Kidney (tissue), 14 donors: ENCODE data around the gene FGF12. TPM values are rescaled to one million over a fixed set of nuclear protein-coding genes. Genes with fewer than 3 reads are reported as not detected.

Source experiments
- DNase-seq, 5 donors: peaks; one replicate each; pipeline ENCODE4 v3.0.0-alpha.2; 2013 to 2020
- FAIRE-seq: peaks from 2 replicates; lab custom pipeline; 2012; peaks lifted over from hg19 to GRCh38; lab: Jason Lieb, UNC
- H3K27ac ChIP-seq, 2 donors: one replicate each; pipeline ENCODE4 v1.7.0; 2013; ENCODE audit warnings: low read depth in 2 of 2, low read length in 2 of 2, inconsistent platforms in 1 of 2
- H3K27me3 ChIP-seq: one replicate; pipeline ENCODE4 v1.7.1; 2013; ENCODE audit warnings: low read length, inconsistent platforms; ENCODE audit not compliant: control insufficient read depth, insufficient read depth
- H3K36me3 ChIP-seq, 3 donors: one replicate each; pipeline versions ENCODE4 v1.7.0 to v1.7.1; 2013; ENCODE audit warnings: low read length in 3 of 3, control low read depth in 1 of 3, inconsistent platforms in 1 of 3; ENCODE audit not compliant: insufficient read depth in 3 of 3, control insufficient read depth in 2 of 3
- H3K4me1 ChIP-seq, 3 donors: one replicate each; pipeline versions ENCODE4 v1.7.0 to v1.7.1; 2013; ENCODE audit warnings: low read length in 3 of 3, inconsistent platforms in 1 of 3, low read depth in 1 of 3; ENCODE audit not compliant: control insufficient read depth in 2 of 3, insufficient read depth in 2 of 3
- H3K4me3 ChIP-seq, 3 donors: one replicate each; pipeline versions ENCODE4 v1.7.0 to v1.8.1; 2013; ENCODE audit warnings: low read length in 3 of 3, control low read depth in 1 of 3, inconsistent platforms in 1 of 3
- H3K9ac ChIP-seq, 3 donors: one replicate each; pipeline versions ENCODE4 v1.7.0 to v1.7.1; 2013; ENCODE audit warnings: low read length in 3 of 3, control low read depth in 1 of 3, inconsistent platforms in 1 of 3
- H3K9me3 ChIP-seq, 3 donors: one replicate each; pipeline versions ENCODE4 v1.7.0 to v1.7.1; 2013; ENCODE audit warnings: low read length in 3 of 3, control low read depth in 1 of 3, inconsistent platforms in 1 of 3; ENCODE audit not compliant: control insufficient read depth in 2 of 3, insufficient read depth in 1 of 3
- intact Hi-C: fragments of 100-400 bp; cut with DNase I; formaldehyde crosslinking; loops from one replicate; pipeline ENCODE4 v1.11.1; 2022
- polyA plus RNA-seq: library from polyadenylated mRNA; stranded (reverse); fragments of 350-450 nt; fragmentation: Illumina TruSeq; extraction: RNeasy Lipid Tissue Mini Kit (QIAGEN cat#74804); gene quantifications from one replicate; pipeline ENCODE4 v1.2.3, GENCODE V29; 2014; ENCODE audit warnings: low read depth, low replicate concordance; ENCODE audit not compliant: insufficient read depth
- total RNA-seq: library from RNA; stranded (reverse); fragmentation: NEBNext Ultra II Directional; extraction: Animal tissue kit (Norgen Biotek cat#: 25700); gene quantifications from one replicate; pipeline ENCODE4 v1.2.1, GENCODE V29; 2021
- TF ChIP-seq, protein P1 (sequence below): IDR thresholded peaks from 3 replicates; pipeline ENCODE4 v1.5.1; 2012; ENCODE audit warnings: mild to moderate bottlenecking, moderate library complexity, borderline replicate concordance; ENCODE audit not compliant: insufficient read depth; ENCODE audit errors: extremely low read depth
- donor health status: control.
- donor health status: control.
- donor health status: control.
- donor health status: control.
- donor health status: control.
- donor health status: DM: yes; HTN: yes; CAD: no.
- donor health status: Normal renal cell carcinoma (clear cell type).

FGF12 gene
- total and polyA plus RNA-seq, 2 donors from 2014 or later: 1.8 to 3.7 TPM

DNA sequence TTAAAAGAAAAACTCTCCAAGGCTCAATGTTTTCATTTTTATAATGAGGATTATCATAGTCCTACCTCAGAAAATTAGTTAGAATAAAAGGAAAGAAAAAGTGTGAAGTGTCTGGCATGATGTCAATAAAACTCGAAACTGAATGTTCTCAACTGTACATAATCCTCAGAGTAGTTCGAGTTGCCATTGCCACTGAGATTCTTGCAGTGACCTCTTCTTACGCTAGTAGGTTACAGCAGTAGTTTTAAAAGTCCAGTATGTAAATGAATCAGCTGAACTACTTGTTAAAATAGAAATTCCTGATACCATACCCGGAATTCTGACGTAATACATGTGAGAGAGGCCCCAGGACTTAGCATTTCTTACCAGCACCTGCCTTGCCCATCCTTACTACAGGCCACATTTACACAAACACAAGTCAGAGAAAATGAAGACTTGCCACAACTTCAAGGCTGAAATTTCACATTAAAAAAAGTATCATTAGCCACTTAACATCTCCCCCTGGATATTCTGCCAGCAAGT lies 502.6 kb downstream of the FGF12 start:
- no peaks in the 10 kb centered on the region for H3K9me3 ChIP-seq
- no peak overlapping the region for H3K27ac ChIP-seq
- no peaks in the 10 kb centered on the region for H3K27me3 ChIP-seq
- intact Hi-C loops: no loop called here
- TF ChIP-seq, protein P1, sequence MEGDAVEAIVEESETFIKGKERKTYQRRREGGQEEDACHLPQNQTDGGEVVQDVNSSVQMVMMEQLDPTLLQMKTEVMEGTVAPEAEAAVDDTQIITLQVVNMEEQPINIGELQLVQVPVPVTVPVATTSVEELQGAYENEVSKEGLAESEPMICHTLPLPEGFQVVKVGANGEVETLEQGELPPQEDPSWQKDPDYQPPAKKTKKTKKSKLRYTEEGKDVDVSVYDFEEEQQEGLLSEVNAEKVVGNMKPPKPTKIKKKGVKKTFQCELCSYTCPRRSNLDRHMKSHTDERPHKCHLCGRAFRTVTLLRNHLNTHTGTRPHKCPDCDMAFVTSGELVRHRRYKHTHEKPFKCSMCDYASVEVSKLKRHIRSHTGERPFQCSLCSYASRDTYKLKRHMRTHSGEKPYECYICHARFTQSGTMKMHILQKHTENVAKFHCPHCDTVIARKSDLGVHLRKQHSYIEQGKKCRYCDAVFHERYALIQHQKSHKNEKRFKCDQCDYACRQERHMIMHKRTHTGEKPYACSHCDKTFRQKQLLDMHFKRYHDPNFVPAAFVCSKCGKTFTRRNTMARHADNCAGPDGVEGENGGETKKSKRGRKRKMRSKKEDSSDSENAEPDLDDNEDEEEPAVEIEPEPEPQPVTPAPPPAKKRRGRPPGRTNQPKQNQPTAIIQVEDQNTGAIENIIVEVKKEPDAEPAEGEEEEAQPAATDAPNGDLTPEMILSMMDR: no peak
- no peak overlapping the region for H3K4me3 ChIP-seq
- FAIRE-seq (no peak), DNase-seq (no peak)
- H3K36me3 ChIP-seq: no peaks in the 10 kb centered on the region
- H3K4me1 ChIP-seq: no peaks in the 10 kb centered on the region
- no peak overlapping the region for H3K9ac ChIP-seq

- FAIRE-seq: no peak
- Histone ChIP-seq H3K27me3 (no peaks in the 10 kb centered on the region), H3K4me3 (no peak overlapping the region), H3K4me1 (no peaks in the 10 kb centered on the region), H3K27ac (no peak overlapping the region), H3K9ac (no peak overlapping the region), H3K36me3 (no peaks in the 10 kb centered on the region), H3K9me3 (no peaks in the 10 kb centered on the region)
- TF ChIP-seq, protein P1: no peak
- DNase-seq: no peak
- intact Hi-C loops: no loop called here
Observed at GRCh38 chr3:192223815-192224214, 503.5 kb downstream of the FGF12 start.

DNA sequence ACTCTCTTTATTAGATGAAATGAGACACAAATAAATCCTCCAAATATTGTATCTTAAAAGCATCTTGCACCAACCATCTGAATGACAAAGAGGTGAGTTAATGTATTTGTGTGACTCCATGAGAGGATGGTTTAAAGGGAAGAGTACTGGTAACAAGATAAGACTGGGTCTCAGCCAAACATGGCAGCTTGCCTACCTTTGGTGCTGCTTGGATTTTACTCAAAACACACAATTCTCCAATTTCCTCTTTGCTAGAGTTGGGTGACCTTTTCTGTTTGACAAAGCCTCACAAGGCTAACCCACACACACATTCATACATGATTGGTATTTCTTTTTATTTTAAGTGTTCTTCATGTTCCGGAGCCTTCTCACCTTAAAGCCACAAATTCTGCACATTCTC lies 506.4 kb downstream of the FGF12 start:
- H3K9me3 ChIP-seq: no peaks in the 10 kb centered on the region
- DNase-seq: no peak
- no peaks in the 10 kb centered on the region for H3K36me3 ChIP-seq
- no peak overlapping the region for H3K4me3 ChIP-seq
- H3K27ac ChIP-seq: no peak overlapping the region
- TF ChIP-seq, protein P1: no peak
- intact Hi-C loops: no loop called here
- no peak for FAIRE-seq
- no peaks in the 10 kb centered on the region for H3K4me1 ChIP-seq
- no peak overlapping the region for H3K9ac ChIP-seq
- no peaks in the 10 kb centered on the region for H3K27me3 ChIP-seq

DNA sequence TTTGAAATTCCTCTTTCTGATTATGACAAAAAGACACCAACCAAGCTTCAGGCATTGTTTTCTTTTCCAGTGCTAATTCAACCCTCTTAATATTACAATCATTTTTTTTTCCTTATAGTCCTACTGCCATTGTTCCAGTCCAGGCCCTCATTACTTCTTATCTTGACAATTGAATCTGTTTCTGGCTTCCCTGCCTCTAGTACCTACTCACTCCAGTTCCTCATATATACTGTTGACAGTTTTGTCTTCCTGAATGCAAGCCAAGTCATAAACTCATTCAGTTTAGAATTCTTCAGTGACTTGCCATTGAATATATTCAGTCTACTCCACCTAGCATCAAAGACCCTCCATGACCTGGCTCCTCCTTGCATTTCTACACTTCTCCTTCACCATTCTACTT lies 507.4 kb downstream of the FGF12 start:
- TF ChIP-seq, protein P1: no peak
- no peak overlapping the region for H3K27ac ChIP-seq

More for the DNA sequence above, 507.4 kb downstream of the FGF12 start:
- Histone ChIP-seq H3K36me3 (no peaks in the 10 kb centered on the region), H3K4me3 (no peak overlapping the region), H3K4me1 (no peaks in the 10 kb centered on the region), H3K9ac (no peak overlapping the region), H3K9me3 (no peaks in the 10 kb centered on the region), H3K27me3 (no peaks in the 10 kb centered on the region)
- intact Hi-C loops: no loop called here
- DNase-seq (no peak), FAIRE-seq (no peak)
